ENCODE measurements around the gene CRYBB1.

CRYBB1 gene

GRCh38 chr22:26617271-26618199 is at the start of gene CRYBB1:
Gene CRYBB1 (minus strand): TSS chr22:26618027. CDS start chr22:26616319, 1,708 bp downstream.
- DNase-seq (ENCODE audit: low read depth, low spot score): no peak

- no peak for DNase-seq (ENCODE audit: low read depth, low spot score)
These were observed 49.3 kb upstream of the CRYBB1 start for GRCh38 chr22:26667140-26667539.

GRCh38 chr22:26665813-26666231 is 48.0 kb upstream of the CRYBB1 start:
- no peak for DNase-seq (ENCODE audit: low read depth, low spot score)

GRCh38 chr22:26663374-26663923 is 45.6 kb upstream of the CRYBB1 start:
- DNase-seq (ENCODE audit: low read depth, low spot score): no peak

GRCh38 chr22:26662160-26662559 is 44.3 kb upstream of the CRYBB1 start:
- DNase-seq (ENCODE audit: low read depth, low spot score): no peak

GRCh38 chr22:26660961-26661578 is 43.2 kb upstream of the CRYBB1 start:
- no peak for DNase-seq (ENCODE audit: low read depth, low spot score)

GRCh38 chr22:26660356-26660755 is 42.5 kb upstream of the CRYBB1 start:
- DNase-seq (ENCODE audit: low read depth, low spot score): no peak

GRCh38 chr22:26658671-26659478 is 41.0 kb upstream of the CRYBB1 start:
- peak; percentile 85 for DNase-seq (ENCODE audit: low read depth, low spot score)

- DNase-seq (ENCODE audit: low read depth, low spot score): no peak
These were observed 40.3 kb upstream of the CRYBB1 start for GRCh38 chr22:26658161-26658560.

GRCh38 chr22:26656891-26657851 is 39.3 kb upstream of the CRYBB1 start, which contains the start of gene MIAT:
Gene MIAT (plus strand): TSS chr22:26657588.
- DNase-seq (ENCODE audit: low read depth, low spot score): no peak

- DNase-seq (ENCODE audit: low read depth, low spot score): no peak
These were observed 34.0 kb upstream of the CRYBB1 start for GRCh38 chr22:26651815-26652214.

- DNase-seq (ENCODE audit: low read depth, low spot score): no peak
These were observed 33.0 kb upstream of the CRYBB1 start for GRCh38 chr22:26650722-26651421.

- no peak for DNase-seq (ENCODE audit: low read depth, low spot score)
These were observed 30.9 kb upstream of the CRYBB1 start for GRCh38 chr22:26648528-26649388.

GRCh38 chr22:26648011-26648497 is 30.2 kb upstream of the CRYBB1 start:
- no peak for DNase-seq (ENCODE audit: low read depth, low spot score)

GRCh38 chr22:26646158-26646557 is 28.3 kb upstream of the CRYBB1 start:
- DNase-seq (ENCODE audit: low read depth, low spot score): no peak

GRCh38 chr22:26643418-26644100 is 25.7 kb upstream of the CRYBB1 start:
- DNase-seq (ENCODE audit: low read depth, low spot score): no peak

GRCh38 chr22:26642465-26643417 is 24.9 kb upstream of the CRYBB1 start:
- peak; percentile 68 for DNase-seq (ENCODE audit: low read depth, low spot score)
